GM19397 (cell line): ENCODE results near the gene CNOT6L.
A peak's percentile ranks its signal among the peaks of the same experiment; 100 is the strongest.
"Not testable (repeated sequence)": the region's sequence is repeated elsewhere in the genome, so short reads cannot be mapped to it uniquely, and the experiment has no call there.

ENCODE experiments used
- ATAC-seq: cut with Tn5 transposase; IDR thresholded peaks from one replicate; pipeline ENCODE4 v1.9.1; 2021; ENCODE audit warnings: mild to moderate bottlenecking, moderate library complexity; ENCODE audit not compliant: unreplicated experiment

CNOT6L gene

GRCh38 chr4:77783895-77784294, 35.3 kb downstream of the CNOT6L start:
- no peak for ATAC-seq

- ATAC-seq, result no peak
These were observed 36.9 kb downstream of the CNOT6L start for GRCh38 chr4:77782102-77782835.

- not testable (repeated sequence) for ATAC-seq
These were observed 38.4 kb downstream of the CNOT6L start for GRCh38 chr4:77780762-77781161.

- no peak for ATAC-seq
These were observed 41.9 kb downstream of the CNOT6L start for GRCh38 chr4:77777135-77777807.

GRCh38 chr4:77776182-77777134, 42.7 kb downstream of the CNOT6L start:
- no peak for ATAC-seq

- ATAC-seq, result no peak
These were observed 46.1 kb downstream of the CNOT6L start for GRCh38 chr4:77773101-77773500.

- ATAC-seq, result no peak
These were observed 47.6 kb downstream of the CNOT6L start for GRCh38 chr4:77771566-77771965.

- ATAC-seq, result no peak
These were observed 53.4 kb downstream of the CNOT6L start for GRCh38 chr4:77765720-77766119.

- ATAC-seq, result no peak
These were observed 56.6 kb downstream of the CNOT6L start for GRCh38 chr4:77762531-77762930.

- ATAC-seq, result no peak
These were observed 57.6 kb downstream of the CNOT6L start for GRCh38 chr4:77761595-77761994.

GRCh38 chr4:77758804-77759203, 60.4 kb downstream of the CNOT6L start:
- no peak for ATAC-seq

- no peak for ATAC-seq
These were observed 67.4 kb downstream of the CNOT6L start for GRCh38 chr4:77751764-77752163.

- ATAC-seq, result no peak
These were observed 73.4 kb downstream of the CNOT6L start for GRCh38 chr4:77745792-77746191.

- ATAC-seq, result no peak
These were observed 77.1 kb downstream of the CNOT6L start for GRCh38 chr4:77742054-77742453.

GRCh38 chr4:77740480-77740879, 78.7 kb downstream of the CNOT6L start:
- no peak for ATAC-seq

- ATAC-seq, result peak; percentile 83
These were observed 84.2 kb downstream of the CNOT6L start for GRCh38 chr4:77734928-77735327.

GRCh38 chr4:77731656-77732055, 87.5 kb downstream of the CNOT6L start:
- ATAC-seq, result no peak

- ATAC-seq, result no peak
These were observed 90.7 kb downstream of the CNOT6L start for GRCh38 chr4:77728420-77728819.

- no peak for ATAC-seq
These were observed 98.1 kb downstream of the CNOT6L start for GRCh38 chr4:77721073-77721472.

- ATAC-seq, result not testable (repeated sequence)
These were observed 100.7 kb downstream of the CNOT6L start for GRCh38 chr4:77718500-77718899.
